GM21717 (cell line): Measurements from ENCODE around the gene TENM4.

Experiments
- ATAC-seq: cut with Tn5 transposase; IDR thresholded peaks from one replicate; pipeline ENCODE4 v1.9.1; 2021; ENCODE audit warnings: mild to moderate bottlenecking, moderate library complexity; ENCODE audit not compliant: unreplicated experiment

TENM4 gene

DNA sequence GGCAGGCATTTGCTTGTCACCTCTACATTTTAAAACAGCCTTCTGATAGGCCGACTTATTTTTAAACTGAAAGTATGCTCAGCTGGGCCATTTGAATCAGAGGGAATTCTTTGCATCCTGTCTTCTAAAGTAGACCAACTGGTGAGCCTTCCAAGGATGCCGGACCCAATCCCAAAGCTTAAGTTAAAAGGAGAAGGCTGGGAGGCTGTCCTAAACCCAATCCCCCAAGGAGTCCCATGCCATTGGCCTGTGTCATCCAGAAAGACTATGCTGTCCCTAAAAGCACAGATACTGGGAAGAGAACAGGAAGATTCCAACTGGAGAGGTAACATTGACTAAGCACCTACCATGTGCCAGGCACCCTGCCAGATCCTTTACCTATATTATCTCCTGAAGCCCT lies 18.0 kb downstream of the TENM4 start:
- no peak for ATAC-seq

DNA sequence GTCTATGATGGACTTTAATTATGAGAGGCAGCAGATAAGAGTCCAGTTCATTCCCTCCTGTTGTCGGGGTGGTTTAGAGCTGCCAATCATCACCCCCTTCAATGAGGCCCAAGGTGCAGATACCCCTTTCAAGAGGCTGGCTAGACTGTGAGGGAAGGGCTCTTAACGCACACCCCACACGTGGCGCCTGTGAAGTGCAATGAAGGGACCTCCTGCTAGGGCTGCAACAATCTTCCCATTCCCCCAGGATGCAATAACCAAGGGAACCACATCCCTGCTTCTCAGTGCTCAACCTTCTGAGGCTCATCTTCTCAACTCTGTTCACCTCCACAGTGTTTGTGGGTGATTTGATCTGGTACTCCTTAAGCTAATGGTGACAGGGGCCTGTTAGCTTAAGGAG lies 19.0 kb downstream of the TENM4 start:
- ATAC-seq, result no peak

DNA sequence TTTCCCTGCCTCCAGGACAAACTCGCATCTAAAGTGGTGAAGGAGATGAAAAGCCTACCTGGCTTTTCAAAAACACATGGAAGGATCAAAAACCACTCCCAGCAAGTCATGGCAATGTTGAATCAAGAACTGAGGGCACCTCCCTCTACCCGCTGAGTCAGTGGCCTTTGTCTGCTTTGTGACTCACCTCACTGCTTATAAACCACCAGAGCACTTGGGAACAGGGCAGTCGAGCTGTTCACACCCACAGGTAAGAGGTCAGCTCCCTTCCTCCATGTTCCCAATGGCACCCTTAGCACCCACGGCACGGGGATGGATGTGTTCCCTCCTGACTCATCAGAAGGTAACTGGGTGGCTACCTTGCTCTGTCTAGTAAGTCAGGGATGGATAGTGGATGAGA lies 21.7 kb downstream of the TENM4 start:
- no peak for ATAC-seq

DNA sequence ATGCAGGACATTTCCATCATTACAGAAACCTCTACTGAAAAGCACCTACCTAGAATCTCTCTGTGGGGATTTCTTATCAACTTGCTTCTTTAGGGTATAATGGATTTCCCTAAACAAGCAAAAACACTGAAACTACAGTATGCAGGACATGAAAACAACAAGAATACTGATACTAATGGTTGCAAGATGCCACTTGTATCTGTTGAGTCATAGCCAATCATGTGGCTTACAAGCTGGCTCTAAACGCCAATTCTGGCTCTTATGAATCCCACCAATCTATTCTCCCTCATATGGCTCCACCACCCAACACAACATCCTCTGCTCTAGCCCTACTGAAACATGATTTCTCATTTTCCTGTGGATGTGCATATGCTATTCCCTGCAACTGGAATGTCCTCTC lies 22.6 kb downstream of the TENM4 start:
- ATAC-seq, result no peak

DNA sequence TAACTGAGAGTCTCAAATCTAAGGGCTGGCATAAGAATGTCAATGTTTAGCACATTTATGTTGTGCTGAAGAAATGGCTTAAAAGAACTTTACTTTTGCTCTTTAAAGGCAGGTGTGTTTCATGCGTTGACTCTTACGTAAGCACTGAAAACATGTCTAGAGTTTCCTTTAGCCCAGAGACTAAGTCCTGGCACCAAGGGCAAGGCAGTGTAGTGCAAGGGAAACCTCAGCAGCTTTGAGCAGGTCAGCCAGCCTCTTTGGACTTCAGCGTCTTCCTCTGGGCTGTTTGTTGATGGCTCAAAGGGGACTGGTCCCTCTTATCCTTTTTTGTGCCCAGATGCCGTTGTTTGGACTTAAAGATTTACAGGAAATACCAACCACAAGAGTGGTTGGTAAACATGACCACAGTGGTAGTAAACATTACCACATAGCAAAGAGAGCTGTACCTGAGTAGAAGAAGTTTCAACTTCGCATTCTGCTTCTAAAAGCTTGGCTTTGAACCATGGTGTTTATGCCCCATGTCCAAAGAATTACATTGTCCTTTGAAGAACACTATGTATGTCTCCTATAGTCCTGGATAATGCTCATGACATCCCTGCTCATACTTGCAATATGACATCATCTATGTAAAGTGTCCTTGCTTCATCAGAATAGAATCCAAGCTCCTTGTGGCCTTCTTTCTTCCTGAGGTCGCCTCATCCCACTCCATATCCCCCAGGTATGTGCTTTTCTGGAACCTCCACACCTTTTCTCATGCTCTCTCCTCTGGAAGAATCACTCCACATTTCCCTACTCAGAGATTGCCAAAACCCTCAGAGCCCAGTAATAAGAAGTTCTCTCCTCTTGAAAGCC lies 23.5 kb downstream of the TENM4 start:
- no peak for ATAC-seq

DNA sequence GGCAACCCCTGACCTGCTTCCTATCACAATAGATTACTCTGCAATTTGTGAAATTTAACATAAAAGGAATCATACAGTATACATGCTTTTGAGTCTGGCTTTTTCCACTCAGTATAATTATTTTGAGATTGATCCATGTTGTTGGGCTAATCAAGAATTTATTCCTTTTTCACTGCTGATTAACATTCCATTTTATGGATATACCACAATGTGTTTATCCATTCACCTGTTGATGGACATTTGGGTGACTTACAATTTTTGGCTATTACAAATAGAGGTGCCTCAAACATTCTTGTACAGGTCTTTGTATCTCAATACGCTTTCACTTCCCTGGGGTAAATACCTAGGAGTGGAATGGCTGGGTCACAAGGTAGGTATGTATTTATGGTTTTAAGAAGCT lies 24.9 kb downstream of the TENM4 start:
- no peak for ATAC-seq

- no peak for ATAC-seq
Measured at GRCh38 chr11:79415411-79415810, 25.4 kb downstream of the TENM4 start.

DNA sequence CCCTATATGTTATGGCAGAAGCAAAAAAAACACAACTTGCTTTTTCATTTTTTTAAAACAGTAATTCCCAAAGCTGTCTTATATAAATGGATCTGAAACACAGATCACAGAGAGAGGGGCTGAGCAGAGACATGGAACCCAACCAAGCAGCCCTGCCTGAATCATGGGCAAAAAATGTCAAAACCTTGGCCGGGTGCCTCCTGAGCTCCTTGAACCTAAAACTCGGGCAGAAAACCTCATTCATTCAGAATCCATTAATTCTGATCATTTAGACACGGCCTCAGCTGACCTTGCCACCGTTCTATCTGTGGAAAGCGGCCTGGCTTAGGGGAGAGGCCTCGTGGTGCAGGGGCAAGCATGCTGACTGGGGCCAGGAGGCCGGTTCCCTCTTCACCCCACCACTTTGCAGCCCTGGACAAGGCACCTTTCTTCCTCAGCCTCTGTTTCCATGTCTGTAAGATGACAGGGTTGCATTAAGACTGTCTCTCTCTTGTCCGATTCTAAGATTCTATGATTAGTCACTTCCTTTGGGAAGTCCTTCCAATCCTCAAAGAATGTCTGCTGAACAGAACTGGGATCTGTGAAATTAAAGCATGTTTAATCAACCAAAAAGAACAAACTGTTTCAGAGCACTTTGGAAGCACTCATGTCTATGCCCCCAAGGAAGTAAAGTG lies 26.0 kb downstream of the TENM4 start:
- no peak for ATAC-seq

DNA sequence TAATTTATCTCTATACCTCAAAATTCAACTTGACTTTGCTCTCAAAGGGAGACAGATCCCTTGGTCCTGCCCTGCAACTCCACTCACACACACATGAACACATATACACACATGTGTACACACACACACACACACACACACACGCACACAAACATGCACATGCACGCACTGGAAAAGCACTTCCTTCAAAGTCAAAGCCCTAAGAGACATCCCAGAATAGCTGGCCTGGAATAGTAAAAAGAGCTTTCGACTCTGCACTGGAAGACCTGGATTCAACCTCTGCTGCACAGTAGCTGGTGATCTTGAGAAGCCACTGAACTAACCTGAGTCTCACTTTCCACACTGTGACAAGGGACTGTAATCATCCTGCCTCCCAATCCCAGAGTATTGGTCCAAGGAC lies 26.8 kb downstream of the TENM4 start:
- no peak for ATAC-seq

GRCh38 chr11:79413268-79413667 lies 27.6 kb downstream of the TENM4 start:
- no peak for ATAC-seq

DNA sequence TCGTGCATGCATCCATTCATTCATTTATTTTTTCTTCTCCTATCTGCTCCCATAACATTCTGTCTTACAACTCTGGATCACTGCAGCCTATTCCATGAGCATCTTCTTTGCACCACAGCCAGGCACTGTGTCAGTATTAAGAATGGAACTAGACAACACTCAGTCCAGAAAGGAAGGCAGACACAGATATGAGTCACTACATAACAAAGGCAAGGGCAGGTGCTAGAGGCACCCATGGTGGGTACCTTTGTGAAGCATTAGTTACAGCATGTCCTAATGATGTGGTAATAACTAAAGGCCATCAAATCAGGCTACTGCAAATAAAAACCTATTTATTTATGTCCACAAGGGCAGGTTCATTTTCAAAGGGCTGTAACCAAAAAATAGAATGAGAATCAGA lies 28.1 kb downstream of the TENM4 start:
- no peak for ATAC-seq

- ATAC-seq, result no peak
Measured at GRCh38 chr11:79409330-79409729, 31.5 kb downstream of the TENM4 start.

- peak; percentile 96 for ATAC-seq
Measured at GRCh38 chr11:79406376-79406775, 34.5 kb downstream of the TENM4 start.

DNA sequence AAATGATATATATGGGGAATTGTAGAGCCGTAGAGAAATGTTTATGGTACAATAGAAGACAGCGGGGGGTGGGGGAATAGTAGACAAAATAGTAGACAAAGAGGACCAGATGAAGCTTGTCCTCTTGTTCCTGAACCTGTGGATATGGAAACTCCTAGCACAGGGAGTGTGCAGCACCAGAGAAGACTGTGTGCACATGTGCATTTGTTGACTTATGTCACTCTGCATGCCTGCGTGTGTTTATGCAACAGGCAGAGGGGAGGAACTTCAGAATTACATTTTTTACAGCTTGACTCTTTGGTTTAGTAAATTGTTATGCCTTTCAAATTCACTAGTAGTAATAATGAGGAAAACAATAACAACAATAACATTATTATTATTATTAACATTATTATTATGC lies 36.0 kb downstream of the TENM4 start:
- no peak for ATAC-seq

- no peak for ATAC-seq
Measured at GRCh38 chr11:79404325-79404724, 36.5 kb downstream of the TENM4 start.

- ATAC-seq, result no peak
Measured at GRCh38 chr11:79403839-79404238, 37.0 kb downstream of the TENM4 start.

- ATAC-seq, result no peak
Measured at GRCh38 chr11:79402912-79403311, 37.9 kb downstream of the TENM4 start.

DNA sequence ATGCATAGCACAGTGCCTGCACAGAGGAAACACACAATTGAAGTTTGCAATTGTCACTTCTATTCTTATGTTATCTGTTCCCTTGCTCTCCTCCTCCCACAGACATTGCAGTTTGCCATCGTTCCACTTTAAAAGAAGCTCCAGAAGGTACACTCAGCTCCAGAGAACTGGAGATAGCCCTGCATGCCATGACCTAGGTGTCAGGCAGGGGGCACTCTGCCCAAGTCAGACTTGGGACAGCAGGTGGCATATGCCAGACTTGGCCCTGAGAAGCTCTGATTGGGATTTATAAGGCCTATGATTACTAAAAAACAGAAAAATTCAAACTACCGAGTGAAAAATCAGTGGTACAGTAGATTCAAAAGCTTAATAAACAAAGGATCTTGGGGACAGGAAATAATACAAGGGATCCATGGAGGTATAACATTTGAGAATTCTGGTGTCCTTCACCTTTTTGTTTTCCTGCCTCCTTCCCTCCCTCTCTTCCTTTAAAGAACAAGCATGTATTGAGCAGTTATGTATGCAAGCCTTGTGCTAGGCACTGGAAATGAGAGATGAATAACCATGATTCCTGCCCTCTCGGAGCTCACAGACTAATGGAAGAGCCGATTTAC lies 40.0 kb downstream of the TENM4 start:
- no peak for ATAC-seq

- ATAC-seq, result no peak
Measured at GRCh38 chr11:79400206-79400605, 40.6 kb downstream of the TENM4 start.

GRCh38 chr11:79397252-79397651 lies 43.6 kb downstream of the TENM4 start:
- ATAC-seq, result no peak

- ATAC-seq, result no peak
Measured at GRCh38 chr11:79396674-79397073, 44.2 kb downstream of the TENM4 start.

DNA sequence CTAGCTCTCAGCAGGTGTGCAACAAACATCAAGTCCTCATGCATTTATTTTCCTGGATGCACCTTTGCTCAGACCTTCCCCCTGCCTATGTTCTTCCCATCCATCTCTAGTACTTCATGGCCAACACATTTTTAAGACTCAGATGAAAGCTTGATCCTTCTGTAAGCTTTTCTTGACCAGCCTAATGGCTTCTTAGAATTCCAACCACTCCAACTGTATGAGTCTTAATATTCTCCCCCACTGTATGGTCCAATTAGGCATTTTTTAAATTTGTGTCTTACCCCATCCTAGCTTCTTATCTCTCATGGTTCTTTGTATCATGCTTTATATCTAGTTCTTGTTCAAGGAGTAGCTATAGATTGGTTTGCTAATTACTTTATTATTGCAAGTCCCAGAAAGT lies 44.8 kb downstream of the TENM4 start:
- ATAC-seq, result no peak
